GM21786 (cell line): ENCODE data around the gene RXRB.

ENCODE experiments used
- ATAC-seq: cut with Tn5 transposase; IDR thresholded peaks from one replicate; pipeline ENCODE4 v1.9.1; 2021; ENCODE audit not compliant: unreplicated experiment

RXRB gene

GRCh38 chr6:33212857-33213165, 12.3 kb upstream of the RXRB start:
- ATAC-seq: no peak

DNA sequence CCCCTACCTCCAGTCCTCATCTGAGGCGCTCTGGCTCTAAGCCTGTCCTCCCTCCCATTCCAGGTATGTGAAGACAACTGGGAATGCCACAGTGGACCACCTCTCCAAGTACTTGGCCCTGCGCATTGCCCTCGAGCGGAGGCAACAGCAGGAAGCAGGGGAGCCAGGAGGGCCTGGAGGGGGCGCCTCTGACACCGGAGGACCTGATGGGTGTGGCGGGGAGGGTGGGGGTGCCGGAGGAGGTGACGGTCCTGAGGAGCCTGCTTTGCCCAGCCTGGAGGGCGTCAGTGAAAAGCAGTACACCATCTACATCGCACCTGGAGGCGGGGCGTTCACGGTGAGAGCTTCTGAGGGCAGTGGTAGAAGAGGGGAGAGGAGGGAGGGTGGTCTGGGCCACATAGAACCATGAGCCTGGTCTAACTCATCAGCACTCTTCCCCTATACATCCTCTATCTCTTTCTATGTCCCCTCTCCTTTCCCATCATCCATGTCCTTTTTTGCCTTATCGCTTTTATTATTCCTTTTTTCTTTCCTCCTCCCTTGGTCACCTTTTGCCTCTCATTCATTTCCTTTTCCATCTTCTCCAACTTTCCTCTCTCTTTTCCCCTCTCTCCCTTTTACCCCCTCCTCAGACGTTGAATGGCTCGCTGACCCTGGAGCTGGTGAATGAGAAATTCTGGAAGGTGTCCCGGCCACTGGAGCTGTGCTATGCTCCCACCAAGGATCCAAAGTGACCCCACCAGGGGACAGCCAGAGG, 11.4 kb upstream of the RXRB start:
- no peak for ATAC-seq

- ATAC-seq: no peak
Observed at GRCh38 chr6:33211136-33211535, 10.7 kb upstream of the RXRB start.

GRCh38 chr6:33209856-33210255, 9.4 kb upstream of the RXRB start:
- no peak for ATAC-seq

DNA sequence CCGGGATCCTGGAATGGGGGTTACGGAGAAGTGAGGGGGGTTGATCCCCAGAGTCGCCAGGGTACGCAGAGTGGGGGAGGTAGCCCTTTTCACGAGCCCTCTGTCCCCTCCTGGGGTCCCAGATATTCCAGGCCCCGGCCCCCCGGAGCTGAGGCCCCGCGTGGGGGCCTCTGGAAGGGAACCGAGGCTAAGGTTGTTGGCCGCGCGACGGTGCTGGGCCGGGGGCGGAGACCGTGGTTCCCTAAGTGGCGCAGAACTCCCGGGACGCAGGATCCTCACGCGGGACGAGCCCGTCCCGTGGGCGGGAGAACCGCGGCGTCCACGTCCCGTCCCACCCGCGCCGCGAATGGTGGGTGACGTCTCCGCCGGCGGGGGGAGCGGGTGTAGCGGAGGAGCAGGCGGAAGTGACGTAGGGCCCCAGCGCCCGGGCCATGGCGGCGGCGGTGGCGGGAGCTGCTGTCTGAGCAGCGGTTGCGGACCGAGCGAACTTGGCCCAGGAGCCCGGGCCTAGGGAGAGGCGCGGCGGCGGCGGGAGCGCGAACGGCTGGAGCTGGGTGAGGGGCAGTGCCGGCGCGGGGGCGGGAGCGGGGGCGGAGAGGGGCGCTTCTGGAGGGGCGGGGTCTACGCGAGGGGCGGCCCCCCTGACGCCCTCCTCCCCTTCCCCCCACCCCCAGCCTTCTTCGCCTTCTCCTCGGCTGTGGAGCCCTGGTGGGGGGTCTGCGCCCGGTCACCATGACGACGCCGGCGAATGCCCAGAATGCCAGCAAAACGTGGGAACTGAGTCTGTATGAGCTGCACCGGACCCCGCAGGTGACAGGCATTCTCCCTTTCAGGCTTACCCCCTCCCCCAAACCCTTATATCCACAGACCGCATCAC, 7.9 kb upstream of the RXRB start, which contains the start of gene RING1:
TSS of gene RING1 (plus strand) at position 410 of the 877 bp plus-strand sequence. CDS start at position 733, 323 bp downstream.
- ATAC-seq: peak; percentile 38

DNA sequence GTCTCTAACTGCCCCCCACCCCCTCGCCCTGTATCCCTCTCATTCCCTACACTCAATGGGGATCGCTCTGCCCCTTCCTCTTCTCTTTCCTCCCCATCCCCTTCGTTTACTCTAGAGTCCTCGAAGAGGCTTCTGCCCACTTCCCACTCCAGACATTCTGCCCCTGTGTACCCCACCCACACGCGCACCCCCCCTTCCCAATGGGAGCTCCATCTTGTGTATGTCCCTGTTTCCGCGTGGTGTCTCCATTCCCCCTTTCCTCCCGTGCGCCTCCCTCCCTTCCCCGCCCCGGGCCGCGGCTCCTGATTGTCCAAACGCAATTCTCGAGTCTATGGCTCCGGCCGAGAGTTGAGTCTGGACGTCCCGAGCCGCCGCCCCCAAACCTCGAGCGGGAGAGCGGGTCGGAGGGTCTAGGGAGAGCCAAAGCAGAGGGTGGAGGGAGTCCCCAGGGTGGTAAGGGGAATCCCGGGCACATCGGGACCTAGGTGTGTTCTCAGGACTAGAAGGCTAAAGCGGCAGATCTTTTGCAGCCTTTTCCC, 7.2 kb upstream of the RXRB start:
- ATAC-seq: no peak

DNA sequence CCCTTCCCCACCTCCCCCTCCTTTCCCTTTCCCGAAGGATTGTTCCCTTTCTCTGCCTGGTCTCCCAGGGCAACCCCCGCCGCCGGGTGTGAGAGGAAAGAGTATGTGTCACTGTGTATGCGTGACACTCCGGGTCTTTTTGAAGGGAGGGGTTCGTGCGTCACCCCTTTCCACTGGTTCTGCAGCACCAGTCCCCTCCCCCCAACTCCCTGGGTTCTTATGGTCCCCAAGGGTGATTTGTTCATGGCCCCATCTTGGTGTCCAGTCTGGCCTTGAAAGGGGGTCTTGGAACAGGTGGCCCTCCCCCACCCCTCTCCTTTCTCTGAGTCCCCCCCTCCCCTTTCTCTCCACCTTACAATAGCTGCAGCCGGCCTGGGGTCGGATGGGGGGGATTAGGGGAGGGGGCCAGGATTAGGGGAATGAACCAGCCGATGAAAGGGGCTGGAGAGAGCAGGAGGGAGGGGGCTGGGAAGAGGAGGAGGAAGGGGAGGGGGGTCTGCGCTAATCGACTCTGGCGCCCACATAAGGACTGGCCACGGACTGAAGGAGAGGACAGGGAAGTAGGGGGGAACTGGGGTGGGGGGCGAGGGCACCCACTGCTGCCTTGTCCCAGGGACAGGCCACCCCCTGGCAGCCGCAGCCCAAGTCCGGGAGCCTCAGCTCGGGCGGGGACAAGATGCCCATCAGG, 6.5 kb upstream of the RXRB start:
- no peak for ATAC-seq

GRCh38 chr6:33206027-33206863, 5.8 kb upstream of the RXRB start:
- ATAC-seq: no peak

- no peak for ATAC-seq
Observed at GRCh38 chr6:33205191-33206026, 4.9 kb upstream of the RXRB start.

DNA sequence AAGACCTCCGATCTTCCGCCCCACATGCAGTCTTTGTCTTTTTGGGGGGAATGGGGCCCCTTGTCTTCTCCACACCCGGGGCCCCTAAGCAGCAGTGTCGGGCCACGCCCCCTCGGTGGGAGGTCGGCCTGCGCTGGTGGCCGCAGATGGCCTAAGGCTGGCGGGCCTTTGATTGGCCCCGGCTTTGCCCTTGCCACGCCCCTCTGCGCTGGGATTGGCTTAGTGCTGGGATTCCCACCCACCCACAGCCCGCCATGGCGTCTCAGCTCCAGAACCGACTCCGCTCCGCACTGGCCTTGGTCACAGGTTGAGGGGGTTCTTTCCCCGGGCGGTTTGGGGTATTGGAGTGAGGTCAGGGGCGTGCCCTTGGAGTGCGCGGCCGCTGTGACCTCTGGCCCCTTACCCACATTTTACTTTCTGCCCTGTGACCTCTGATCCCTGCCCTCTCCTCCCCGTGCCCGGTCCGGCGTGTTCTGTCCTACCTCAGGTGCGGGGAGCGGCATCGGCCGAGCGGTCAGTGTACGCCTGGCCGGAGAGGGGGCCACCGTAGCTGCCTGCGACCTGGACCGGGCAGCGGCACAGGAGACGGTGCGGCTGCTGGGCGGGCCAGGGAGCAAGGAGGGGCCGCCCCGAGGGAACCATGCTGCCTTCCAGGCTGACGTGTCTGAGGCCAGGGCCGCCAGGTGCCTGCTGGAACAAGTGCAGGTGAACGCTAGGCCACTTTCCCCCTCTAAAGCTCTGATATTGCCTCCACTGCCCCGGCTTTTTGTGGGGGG, 4.1 kb upstream of the RXRB start, which contains the start of gene HSD17B8:
TSS of gene HSD17B8 (plus strand) at position 241 of the 776 bp plus-strand sequence. CDS start at position 255, 14 bp downstream.
- peak; percentile 55 for ATAC-seq

DNA sequence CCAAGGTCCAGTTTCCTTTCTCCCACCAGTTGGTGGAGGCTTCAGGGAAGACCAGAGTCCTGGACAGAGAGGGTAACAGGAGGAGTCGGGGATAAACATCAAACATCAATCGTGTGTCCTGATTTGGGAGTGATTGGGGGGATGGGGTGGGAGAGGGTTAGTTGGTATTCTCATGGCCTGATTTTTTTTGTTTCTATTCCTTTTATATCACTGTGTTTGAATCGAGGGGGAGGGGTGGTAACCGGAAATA, 3.6 kb upstream of the RXRB start:
- ATAC-seq: no peak

GRCh38 chr6:33203443-33204164, 3.1 kb upstream of the RXRB start:
- ATAC-seq: no peak

DNA sequence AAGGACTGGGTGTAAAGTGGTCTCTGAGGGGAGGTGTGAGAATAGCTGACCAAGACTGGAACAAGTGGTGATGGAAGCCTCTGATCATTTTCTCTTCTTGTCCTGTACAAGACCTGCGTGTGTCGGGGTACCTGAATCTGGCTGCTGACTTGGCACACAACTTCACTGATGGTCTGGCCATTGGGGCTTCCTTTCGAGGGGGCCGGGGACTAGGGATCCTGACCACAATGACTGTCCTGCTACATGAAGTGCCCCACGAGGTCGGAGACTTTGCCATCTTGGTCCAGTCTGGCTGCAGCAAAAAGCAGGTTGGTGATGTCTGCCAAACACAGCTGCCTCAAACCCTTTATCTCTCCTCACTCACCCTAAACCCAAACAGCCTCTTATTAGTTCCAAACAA, 2.3 kb upstream of the RXRB start:
- no peak for ATAC-seq

DNA sequence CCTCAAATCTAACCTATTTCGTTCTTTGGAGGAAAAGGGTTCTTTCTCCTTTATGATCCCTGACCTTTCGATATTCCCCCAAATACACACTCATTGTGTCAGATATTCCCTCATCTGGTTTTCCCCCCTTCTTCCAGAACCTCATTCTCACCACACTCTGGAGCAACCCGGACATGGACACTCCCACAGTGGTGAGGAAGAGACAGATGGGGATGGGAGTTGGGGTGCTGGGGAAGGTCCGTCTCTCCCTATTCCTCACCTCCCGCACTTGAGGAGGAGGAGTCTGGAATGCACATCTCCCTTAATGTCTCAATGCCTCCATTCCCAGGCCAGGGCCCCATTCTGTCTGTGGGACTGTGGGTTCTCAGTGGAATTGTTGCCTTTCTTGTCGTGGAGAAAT, 1.5 kb upstream of the RXRB start:
- no peak for ATAC-seq

DNA sequence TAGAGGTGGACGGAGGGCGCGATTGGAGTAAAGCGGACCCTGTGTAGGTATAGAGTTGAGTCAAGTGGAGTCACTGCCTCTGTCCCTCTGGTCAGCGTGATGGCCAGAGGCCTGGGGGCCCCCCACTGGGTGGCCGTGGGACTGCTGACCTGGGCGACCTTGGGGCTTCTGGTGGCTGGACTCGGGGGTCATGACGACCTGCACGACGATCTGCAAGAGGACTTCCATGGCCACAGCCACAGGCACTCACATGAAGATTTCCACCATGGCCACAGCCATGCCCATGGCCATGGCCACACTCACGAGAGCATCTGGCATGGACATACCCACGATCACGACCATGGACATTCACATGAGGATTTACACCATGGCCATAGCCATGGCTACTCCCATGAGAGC, 681 bp upstream of the RXRB start:
- ATAC-seq: no peak

DNA sequence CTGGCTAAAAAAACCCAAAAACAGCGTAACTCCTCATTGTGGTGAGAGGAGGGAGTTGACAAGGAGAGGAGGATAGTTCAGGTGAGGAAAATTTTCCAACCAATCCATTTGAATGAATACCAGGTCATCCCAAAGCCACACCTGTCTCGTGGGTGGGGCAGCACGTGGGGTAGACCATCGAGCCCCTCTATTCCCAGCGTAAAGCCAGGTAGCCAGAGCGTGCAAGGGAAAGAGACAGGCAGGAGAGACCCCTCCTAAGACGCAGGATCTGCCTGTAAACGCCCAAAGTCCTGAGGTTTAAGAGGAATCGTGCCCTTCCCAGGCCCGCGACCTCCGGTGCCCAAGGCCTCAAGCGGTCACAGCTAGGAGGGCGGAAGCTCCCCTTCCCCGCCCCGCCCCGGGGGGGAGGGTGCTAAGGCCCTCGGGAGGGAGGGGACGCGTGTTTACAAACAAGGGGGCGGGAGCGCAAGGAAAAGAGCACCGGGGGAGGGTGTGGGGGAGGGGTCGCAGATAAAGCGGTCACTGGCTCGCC, 712 bp downstream of the RXRB start:
- ATAC-seq: peak; percentile 6

GRCh38 chr6:33198853-33199436, 1.5 kb downstream of the RXRB start:
- no peak for ATAC-seq
